Spleen (tissue), 11 donors: ENCODE measurements around the gene ARHGAP10. TPM values are rescaled to one million over a fixed set of nuclear protein-coding genes. Genes with fewer than 3 reads are reported as not detected.

Experiments
- DNase-seq: peaks from one replicate; pipeline ENCODE4 v3.0.0-alpha.2; 2020
- H3K27ac ChIP-seq, 8 donors: fragments of 200-600 bp; sonication (generic) in 7 of 8; 1 replicate in 4 of 8; 2 replicates in 4 of 8; pipeline versions ENCODE4 v1.5.0 to v1.8.0; 2016 to 2021; ENCODE audit warnings: inconsistent platforms in 4 of 8, mild to moderate bottlenecking in 4 of 8, moderate library complexity in 1 of 8
- H3K27me3 ChIP-seq, 7 donors: fragments of 200-600 bp; sonication (generic) in 6 of 7; replicated peaks in 1 of 7; 1 replicate in 4 of 7; 2 replicates in 3 of 7; pipeline versions ENCODE4 v1.5.0 to v1.8.0; 2016 to 2021; ENCODE audit warnings: inconsistent platforms in 3 of 7, mild to moderate bottlenecking in 1 of 7
- H3K36me3 ChIP-seq, 6 donors: fragments of 200-600 bp; sonication (generic) in 5 of 6; 1 replicate in 4 of 6; 2 replicates in 2 of 6; pipeline versions ENCODE4 v1.5.0 to v1.8.0; 2016 to 2021; ENCODE audit warnings: inconsistent platforms in 2 of 6
- H3K4me1 ChIP-seq, 6 donors: fragments of 200-600 bp; sonication (generic) in 5 of 6; 1 replicate in 3 of 6; 2 replicates in 3 of 6; pipeline versions ENCODE4 v1.5.0 to v1.8.0; 2016 to 2021; ENCODE audit warnings: inconsistent platforms in 3 of 6
- H3K4me3 ChIP-seq, 8 donors: fragments of 200-600 bp; sonication (generic) in 7 of 8; 1 replicate in 4 of 8; 2 replicates in 4 of 8; pipeline versions ENCODE4 v1.5.0 to v1.8.0; 2016 to 2021; ENCODE audit warnings: inconsistent platforms in 4 of 8, mild to moderate bottlenecking in 4 of 8, moderate library complexity in 2 of 8
- H3K9me3 ChIP-seq, 8 donors: fragments of 200-600 bp; sonication (generic) in 7 of 8; 1 replicate in 4 of 8; 2 replicates in 4 of 8; pipeline versions ENCODE4 v1.5.0 to v1.8.0; 2016 to 2021; ENCODE audit warnings: inconsistent platforms in 4 of 8
- CTCF ChIP-seq, 11 experiments: fragments of 200-600 bp in 7 of 11; fragments of 450-650 bp in 4 of 11; sonication (generic) in 4 of 11; IDR thresholded peaks in 8 of 11; conservative IDR thresholded peaks in 3 of 11; 1 replicate in 7 of 11; 2 replicates in 4 of 11; pipeline versions ENCODE4 v1.4.0 to v1.8.0; 2016 to 2021; ENCODE audit warnings: antibody characterized with exemption in 11 of 11, inconsistent platforms in 4 of 11, mild to moderate bottlenecking in 1 of 11
- POLR2A ChIP-seq, 3 donors: fragments of 450-650 bp; IDR thresholded peaks; one replicate each; pipeline ENCODE4 v1.5.1; 2017; ENCODE audit warnings: antibody characterized with exemption in 3 of 3, mild to moderate bottlenecking in 1 of 3
- POLR2AphosphoS5 ChIP-seq, 3 donors: sonication (generic); formaldehyde crosslinking; IDR thresholded peaks; one replicate each; pipeline ENCODE4 v1.5.1; 2017; ENCODE audit warnings: antibody characterized with exemption in 3 of 3
- WGBS, 5 donors: extraction: QIAGEN DNeasy Blood & Tissue Kit in 3 of 5; methylation state at CpG; one replicate each; pipeline versions ENCODE4 v1.1.5 to v1.1.7; 2013 to 2018; 5-methylcytosine and 5-hydroxymethylcytosine counted together
- intact Hi-C: fragments of 100-400 bp; cut with DNase I; formaldehyde crosslinking; loops from one replicate; pipeline ENCODE4 v1.15.0; 2023; ENCODE audit warnings: low total_unique reads
- polyA plus RNA-seq, 3 donors: library from polyadenylated mRNA; stranded (reverse); fragments of 200-250 nt; gene quantifications; one replicate each; pipeline ENCODE4 v1.2.1, GENCODE V29; 2013
- total RNA-seq, 7 donors: library from RNA; depleted of rRNA in 3 of 7; stranded (reverse); fragments of >200 nt in 3 of 7; fragmentation: NEBNext Ultra II Directional in 4 of 7; extraction: Animal tissue kit (Norgen Biotek cat#: 25700) in 4 of 7; gene quantifications; one replicate each; pipeline versions ENCODE4 v1.1.0 to v1.2.1, GENCODE V29; 2016 to 2021
- donor health status: healthy with polysubstance abuse.
- donor health status: DM: no; HTN: no; CAD: no; lungs with moderate emphysema.
- donor health status: DM: no; HTN: no; CAD: no.
- donor health status: Bipolar disorder and iron deficiency.
- donor health status: healthy.
- donor health status: DM: no; HTN: no; CAD: no.
- donor health status: DM: yes; HTN: yes; CAD: no.

ARHGAP10 gene
- total and polyA plus RNA-seq, 10 donors = 4.0 to 35.5 (median 13.3) TPM

- Histone ChIP-seq H3K27me3 (no peaks in the 10 kb centered on the region), H3K27ac (peak within 1 kb of the TSS; percentile 86 to 94 (median 91)), H3K9me3 (no peaks in the 10 kb centered on the region), H3K4me3 (peak within 1 kb of the TSS; percentile 55 to 77 (median 67)), H3K4me1 (peaks cover 11 to 37% (median 21%) of the 10 kb centered on the region in 6 donors), H3K36me3 (peaks cover 0 to 20% (median 7%) of the 10 kb centered on the region in 6 donors)
- peak; percentile 97 for DNase-seq
- TF ChIP-seq POLR2A (IDR thresholded peaks at IDR 0.05) (peak in 2 of 3 donors; percentile 32 to 64), POLR2AphosphoS5 (IDR thresholded peaks at IDR 0.05) (peak; percentile 98 to 99 (median 98)), CTCF (IDR thresholded peaks at IDR 0.05 in 8 of 11, conservative IDR thresholded peaks at IDR 0.05 in 3 of 11) (peak in 1 of 11 experiments; percentile 13)
- intact Hi-C loops = loop anchor here (5.0 kb wide), 1 partner anchor 67 kb away; the partner anchor contains the start of gene TMEM184C
- WGBS, 5 donors = 0 to 1% (median 1%) methylated on average over 41 to 69 of the region's 69 CpGs
Observed at GRCh38 chr4:147683717-147684700, 47.9 kb upstream of the ARHGAP10 start, which contains the start of gene PRMT9. TSS of gene PRMT9 (minus strand) at chr4:147684163. CDS start at chr4:147683987, 176 bp downstream.

DNA sequence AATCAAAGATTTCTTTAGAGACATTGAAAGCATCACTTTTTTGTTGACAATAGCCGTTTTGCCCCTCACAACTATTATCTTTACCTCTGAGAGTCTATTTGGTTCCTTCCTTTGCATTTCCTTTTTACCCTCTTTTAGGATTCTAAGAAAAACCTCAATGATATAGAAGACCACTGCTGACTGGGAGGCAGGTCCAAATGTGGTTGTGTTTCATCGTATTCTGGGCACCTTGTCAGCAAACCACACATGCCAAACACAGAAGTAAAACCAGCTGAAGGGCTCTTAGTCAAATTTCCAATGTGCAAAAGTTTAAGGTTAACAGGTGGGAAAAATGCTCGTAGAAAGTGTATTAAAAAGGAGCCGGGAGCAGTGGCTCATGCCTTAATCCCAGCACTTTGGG, 42.8 kb upstream of the ARHGAP10 start:
- Histone ChIP-seq H3K4me3 (no peak overlapping the region), H3K27me3 (peaks cover 0 to 16% (median 0%) of the 10 kb centered on the region in 7 donors), H3K27ac (no peak overlapping the region), H3K36me3 (no peaks in the 10 kb centered on the region), H3K4me1 (peaks cover 0 to 7% (median 5%) of the 10 kb centered on the region in 6 donors), H3K9me3 (no peaks in the 10 kb centered on the region)
- 20 to 55% (median 33%) methylated on average over 4 of the region's 4 CpGs for WGBS, 5 donors
- no peak for DNase-seq
- TF ChIP-seq CTCF (IDR thresholded peaks at IDR 0.05 in 8 of 11, conservative IDR thresholded peaks at IDR 0.05 in 3 of 11) (no peak), POLR2AphosphoS5 (IDR thresholded peaks at IDR 0.05) (no peak), POLR2A (IDR thresholded peaks at IDR 0.05) (no peak)
- intact Hi-C loops = no loop called here

- Histone ChIP-seq H3K36me3 (no peaks in the 10 kb centered on the region), H3K4me3 (no peak overlapping the region), H3K27ac (no peak overlapping the region), H3K4me1 (no peaks in the 10 kb centered on the region), H3K9me3 (no peaks in the 10 kb centered on the region), H3K27me3 (peaks cover 0 to 23% (median 0%) of the 10 kb centered on the region in 7 donors)
- DNase-seq = no peak
- no peak for TF ChIP-seq POLR2AphosphoS5 (IDR thresholded peaks at IDR 0.05)
- no peak for TF ChIP-seq CTCF (IDR thresholded peaks at IDR 0.05 in 8 of 11, conservative IDR thresholded peaks at IDR 0.05 in 3 of 11)
- no peak for TF ChIP-seq POLR2A (IDR thresholded peaks at IDR 0.05)
- WGBS, 5 donors = 79 to 93% (median 82%) methylated on average over 2 of the region's 2 CpGs
- intact Hi-C loops = no loop called here
Observed at GRCh38 chr4:147691820-147692219, 40.1 kb upstream of the ARHGAP10 start.

- Histone ChIP-seq H3K4me1 (no peaks in the 10 kb centered on the region), H3K4me3 (no peak overlapping the region), H3K27ac (no peak overlapping the region), H3K9me3 (no peaks in the 10 kb centered on the region), H3K27me3 (peaks cover 0 to 23% (median 0%) of the 10 kb centered on the region in 7 donors), H3K36me3 (no peaks in the 10 kb centered on the region)
- 84 to 91% (median 86%) methylated on average over 3 of the region's 3 CpGs for WGBS, 5 donors
- no peak for DNase-seq
- intact Hi-C loops = no loop called here
- TF ChIP-seq POLR2AphosphoS5 (IDR thresholded peaks at IDR 0.05) = no peak
- TF ChIP-seq CTCF (IDR thresholded peaks at IDR 0.05 in 8 of 11, conservative IDR thresholded peaks at IDR 0.05 in 3 of 11) = no peak
- TF ChIP-seq POLR2A (IDR thresholded peaks at IDR 0.05) = no peak
Observed at GRCh38 chr4:147693218-147693617, 38.7 kb upstream of the ARHGAP10 start.
